Stimulated activated CD4-positive, alpha-beta T cell treated with anti-CD3 and anti-CD28 coated beads, Interleukin-1b, Interleukin-23, amount 100 ng/mL, for 24 hours (primary cell): ENCODE results near the gene CHML.

ENCODE experiments used
- DNase-seq, 4 experiments: peaks; one replicate each; pipeline ENCODE4 v3.0.0-alpha.2; 2020; ENCODE audit warnings: low read depth in 4 of 4, low spot score in 1 of 4

CHML gene

DNA sequence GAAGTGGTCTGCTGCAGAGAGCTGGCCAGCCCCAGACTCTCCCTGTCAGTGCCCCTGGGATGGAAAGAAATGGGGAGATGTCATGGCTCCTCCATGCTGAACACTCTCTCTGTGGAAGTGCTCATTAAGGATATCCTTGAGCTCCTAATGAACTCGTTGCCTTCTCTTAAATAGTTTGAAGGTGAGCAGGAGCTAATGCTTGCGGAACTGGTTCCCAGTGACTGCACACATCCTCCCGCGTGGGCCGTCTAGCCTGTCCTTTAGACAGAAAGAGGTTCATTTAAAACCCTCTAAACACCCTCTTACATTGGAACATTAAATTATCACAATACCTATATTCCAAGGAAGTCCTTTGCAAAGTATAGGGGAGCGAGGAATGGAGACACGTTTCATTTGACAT, 6.0 kb upstream of the CHML start:
- DNase-seq: no peak

DNA sequence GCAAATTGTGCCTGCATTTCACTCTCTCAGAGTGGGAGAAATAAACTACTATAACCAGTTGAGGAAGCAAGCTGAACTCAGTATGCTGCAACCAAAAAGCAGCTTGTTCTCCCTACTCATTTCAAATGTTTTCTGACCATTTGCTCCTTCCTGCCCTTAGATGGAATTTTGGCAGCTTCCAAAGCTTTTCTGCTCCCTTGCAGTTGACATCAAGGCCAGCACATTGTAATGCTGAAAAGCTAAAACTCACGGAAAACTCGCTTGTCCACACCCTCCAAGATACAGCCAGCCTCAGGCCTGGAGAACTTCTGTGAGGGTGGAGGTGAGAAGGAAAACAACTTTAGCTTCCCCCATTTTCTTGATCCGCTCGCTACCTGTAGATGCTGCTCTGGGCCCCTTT, 5.0 kb upstream of the CHML start:
- no peak for DNase-seq

DNA sequence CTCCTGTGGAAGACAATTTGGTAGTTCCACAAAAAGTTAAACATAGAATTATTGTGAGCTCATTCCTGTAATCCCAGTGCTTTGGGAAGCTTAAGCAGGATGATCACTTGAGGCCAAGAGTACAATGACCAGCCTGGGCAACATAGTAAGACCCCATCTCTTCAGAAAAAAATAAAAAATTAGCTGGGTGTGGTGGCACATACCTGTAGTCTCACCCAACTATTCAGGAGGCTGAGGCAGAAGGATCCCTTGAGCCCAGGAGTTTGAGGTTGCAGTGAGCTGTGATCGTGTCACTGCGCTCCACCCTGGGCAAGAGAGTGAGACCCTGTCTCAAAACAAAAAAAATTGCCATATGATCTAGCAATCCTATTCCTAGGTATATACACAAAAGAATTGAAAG, 4.1 kb upstream of the CHML start:
- no peak for DNase-seq

DNA sequence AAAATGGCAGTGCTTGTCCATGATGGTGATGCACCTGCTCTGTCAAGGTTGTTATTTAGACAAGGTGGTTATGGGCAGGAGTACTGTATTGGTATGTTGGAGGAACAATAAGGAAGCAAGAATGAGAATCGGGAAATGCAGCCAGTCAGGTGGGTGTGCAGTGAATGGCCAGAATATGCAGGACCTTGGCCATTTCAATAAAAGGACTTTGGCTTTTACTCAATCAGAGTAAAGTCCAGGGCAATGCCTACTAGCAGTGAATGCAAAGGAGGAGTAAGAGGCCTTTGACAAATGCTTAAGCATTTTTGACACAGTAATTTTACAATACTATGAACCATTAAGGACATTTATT, 2.4 kb upstream of the CHML start:
- DNase-seq: no peak

DNA sequence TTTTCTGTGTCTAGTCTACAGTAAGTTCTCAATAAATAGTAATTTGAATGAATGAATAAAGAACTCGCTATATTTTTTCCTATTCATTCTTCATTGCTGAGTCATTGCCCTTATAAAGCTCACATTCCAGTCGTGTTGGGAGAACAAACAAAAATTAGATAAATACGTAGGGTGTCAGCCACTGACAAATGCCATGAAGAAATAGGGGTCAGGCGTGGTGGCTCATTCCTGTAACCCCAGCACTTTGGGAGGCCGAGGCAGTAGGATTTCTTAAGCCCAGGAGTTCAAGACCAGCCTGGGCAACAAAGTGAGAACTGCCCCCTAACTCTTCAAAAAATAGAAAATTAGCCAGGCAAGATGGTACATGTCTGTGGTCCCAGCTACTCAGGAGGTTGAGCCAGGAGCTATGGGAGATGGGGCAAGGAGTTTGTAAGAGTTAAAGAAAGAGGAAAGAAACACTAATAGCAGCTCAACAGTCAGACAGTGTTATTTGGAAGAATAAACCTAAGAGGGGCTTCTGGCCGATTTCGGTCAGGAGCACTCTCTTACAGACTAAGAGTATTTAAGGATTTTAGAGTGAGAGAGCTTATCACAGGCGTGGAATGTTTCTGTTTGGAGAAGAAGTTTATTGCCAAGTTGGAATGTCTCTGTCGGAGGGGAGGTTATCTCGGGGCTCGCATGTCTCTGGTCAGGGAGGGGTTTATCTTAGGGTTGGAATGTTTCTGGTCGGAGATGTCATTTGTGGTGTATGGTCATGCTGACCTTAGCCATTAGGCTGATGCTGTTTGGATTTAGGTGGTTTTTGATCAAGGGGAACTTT, 1.8 kb upstream of the CHML start:
- no peak for DNase-seq

DNA sequence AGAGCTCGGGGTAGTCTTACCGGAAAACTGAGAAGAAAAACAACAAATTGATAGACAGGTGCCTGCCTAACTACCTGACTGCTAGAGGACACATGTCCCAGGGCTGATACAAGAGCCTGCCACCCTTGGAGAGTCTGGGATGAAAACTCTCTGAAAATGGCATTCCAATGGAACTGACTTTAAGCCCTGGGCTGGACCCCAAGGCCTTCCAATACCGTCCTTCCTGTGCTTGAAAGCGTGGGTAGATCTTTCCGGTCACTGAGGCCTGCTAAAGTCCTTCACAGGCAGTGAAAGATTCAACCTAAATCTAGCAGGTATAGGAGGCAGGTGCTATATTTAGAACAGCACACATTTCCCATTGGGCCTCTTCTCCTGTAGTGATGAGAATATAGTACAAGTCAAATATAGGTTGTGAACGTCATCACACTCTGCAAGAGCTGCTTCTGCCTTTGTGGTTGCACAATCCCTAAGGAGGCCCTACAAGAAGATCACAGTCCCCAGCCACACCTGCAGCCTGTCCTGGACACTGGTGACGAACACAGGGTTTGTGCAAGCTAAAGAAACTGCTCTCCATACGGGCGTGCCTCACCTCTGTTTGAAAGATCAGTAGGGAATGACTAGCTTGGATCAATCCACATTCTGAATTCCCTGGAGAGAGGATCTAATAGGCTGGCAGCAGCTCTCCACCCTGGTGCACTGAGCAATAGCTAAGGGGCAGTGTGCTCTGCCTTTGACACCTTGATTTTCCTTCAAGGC, 876 bp upstream of the CHML start:
- DNase-seq: no peak

DNA sequence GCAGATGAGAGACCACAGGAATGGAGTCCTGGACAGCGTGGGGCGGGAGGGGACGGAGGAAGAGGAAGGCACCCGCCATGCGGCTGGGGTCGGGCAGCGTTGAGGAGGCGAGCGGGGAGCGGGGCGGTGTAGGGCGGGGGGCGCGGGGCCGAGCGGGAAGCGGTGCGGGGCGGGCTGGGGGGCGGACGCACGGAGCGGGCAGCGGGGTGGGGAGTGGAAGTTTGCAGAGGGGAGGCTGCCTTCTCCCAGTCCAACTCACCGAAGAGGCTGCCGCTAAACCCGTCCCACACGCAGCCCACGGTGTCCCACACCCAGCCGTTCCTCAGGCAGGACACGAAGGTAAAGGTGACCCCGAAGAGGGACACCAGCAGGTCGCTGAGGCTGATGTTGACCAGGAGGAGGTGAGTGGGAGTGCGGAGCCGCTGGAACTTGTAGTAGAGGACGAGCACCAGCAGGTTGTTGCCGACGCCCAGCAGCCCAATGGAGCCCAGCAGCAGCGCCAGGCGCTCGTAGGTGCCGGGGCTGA, 483 bp downstream of the CHML start:
- peak in 3 of 4 experiments; percentile 3 to 24 (median 7) for DNase-seq

DNA sequence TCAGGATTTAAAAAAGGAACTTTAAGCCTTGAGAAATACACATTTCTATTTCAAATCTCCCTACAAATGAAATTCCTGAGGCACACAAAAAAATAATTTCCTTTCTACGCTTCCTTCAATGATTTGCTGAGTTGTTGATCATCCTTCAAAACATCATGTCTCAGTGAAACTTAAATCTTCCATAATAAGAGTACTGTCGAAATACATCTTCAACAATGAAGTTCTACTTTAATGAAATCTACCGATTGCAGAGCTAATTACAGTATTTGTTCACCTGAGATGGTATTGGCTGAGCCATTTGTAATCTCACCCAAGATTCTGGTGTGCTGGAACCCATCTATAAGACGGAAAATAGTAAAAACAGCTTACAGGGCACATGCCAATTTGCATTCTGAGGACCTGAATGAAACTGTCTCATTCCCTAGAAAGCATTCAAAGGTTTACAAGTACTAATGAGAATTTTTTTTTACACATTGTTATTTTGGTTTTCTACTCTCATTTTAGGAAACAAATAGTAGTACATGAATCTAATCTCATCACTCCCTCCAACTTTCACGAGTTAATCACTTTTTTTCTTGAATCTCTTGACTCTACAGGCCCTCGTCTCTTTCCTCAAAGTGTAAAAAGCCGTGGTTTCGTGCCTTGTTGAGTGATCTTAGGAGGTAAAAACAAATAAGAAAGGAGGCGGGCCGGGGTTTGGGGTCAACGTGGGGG, 1.1 kb downstream of the CHML start:
- no peak for DNase-seq

DNA sequence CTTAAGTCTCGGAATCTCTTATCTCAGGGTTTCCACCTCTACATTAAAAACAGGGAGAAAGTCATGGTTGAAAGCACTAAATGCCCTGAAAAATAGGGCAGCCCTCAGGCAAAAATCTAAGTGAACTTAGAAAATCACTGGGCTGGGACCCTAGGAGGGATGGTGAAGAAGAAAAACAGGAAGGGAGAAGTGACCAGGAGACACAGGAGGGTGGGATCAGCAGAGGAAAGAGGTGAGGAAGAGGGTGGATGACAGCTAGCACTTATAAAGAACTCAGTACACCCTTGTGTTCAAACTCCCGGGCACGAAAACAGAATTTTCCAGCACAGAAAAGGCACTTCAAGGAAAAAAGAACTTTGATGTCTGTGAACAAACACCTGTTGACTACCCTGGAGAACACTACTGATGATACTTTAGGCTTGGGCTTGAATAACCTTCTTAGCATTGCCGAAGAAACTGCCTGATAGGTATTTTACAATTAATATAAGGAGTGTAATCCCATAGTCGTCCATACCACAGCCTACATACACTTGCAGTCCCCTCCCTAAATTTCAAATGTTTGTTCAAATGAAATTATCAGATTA, 2.0 kb downstream of the CHML start:
- DNase-seq: no peak

DNA sequence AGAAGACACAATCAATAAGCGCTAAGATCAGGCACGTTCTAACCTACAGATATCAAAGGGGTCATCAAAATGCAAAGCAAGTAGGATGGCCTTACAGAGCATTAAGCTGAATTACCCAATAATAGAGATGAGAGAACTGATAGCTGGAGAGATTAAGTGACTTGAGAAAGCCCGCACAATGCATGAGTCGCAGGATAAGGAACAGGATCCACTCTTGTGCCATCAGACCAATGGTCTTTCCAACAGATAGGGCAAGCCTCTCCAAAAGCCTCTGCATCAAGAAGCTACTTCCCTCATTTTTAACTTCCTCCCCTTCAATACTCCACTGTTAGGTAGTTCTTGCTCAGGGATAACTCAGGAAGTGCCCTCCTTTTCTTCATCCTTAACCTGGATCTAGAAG, 2.6 kb downstream of the CHML start:
- no peak for DNase-seq

DNA sequence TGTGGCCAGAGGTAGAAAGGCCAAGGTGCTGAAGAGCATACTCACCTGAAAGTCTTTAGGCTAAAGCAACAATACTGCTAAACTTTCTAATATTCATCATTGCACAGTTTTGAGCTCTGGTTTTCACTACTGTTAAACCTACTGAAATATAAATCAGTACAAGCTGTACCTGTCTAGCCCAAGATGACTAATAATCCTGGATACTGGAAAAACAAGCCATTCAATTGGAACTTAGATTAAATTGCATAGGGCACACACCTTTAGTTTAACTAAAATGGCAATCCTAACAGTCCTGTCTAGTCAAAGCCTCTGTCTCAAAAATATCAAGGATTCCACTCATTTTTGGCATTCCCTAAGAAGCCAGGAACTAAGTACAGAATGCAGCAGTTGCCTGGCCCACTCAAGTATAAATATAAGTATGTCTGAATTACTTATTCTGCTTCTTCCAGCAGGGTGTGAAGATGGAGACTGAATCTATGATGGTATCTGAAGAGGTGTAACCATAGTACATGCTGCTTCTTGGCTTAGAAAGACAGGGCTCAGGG, 3.1 kb downstream of the CHML start:
- no peak for DNase-seq

DNA sequence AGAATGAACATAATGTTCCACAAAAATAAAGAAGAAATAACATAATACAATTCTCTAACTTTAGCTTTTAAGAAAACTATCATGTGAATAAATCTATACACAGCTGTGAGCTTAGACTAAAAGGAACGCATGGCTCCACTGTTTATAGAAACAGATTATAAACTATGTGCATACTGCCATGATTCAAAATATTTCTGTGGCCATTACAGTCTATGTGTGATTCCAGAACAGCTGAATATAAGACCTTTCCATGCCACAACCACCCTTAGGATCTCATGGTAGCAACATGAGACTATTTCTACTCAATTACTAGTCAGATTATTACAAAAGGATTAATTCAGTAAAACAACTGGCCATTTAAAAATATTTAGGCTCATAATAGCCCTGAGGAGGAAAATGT, 3.9 kb downstream of the CHML start:
- DNase-seq: no peak

DNA sequence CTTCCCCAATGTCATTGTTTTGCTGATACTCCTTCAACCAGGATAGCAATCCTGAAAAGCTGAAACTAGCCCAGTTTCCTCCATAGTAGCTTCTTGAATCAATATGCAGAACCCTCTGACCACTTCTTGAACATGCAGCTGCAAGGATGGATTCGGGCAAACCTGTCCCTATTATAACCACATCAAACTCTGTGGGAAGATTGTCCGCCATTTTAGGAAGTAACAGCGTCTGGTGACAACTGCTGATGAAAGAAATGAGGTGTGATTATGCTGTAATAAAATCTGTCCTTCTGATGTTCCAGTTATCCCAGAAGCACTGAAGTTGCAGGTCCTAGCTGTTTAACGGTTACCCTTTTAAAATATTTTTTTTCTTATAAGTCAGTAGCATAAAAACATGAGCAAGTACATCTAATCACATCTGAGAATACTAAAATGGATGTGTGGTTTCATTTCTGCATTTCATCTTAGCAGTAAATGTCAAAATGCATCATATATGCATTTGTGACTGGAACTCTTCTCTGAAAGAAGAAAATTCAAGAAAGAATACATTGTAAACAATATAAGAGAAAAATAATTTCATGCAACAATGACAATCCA, 4.5 kb downstream of the CHML start:
- DNase-seq: no peak

DNA sequence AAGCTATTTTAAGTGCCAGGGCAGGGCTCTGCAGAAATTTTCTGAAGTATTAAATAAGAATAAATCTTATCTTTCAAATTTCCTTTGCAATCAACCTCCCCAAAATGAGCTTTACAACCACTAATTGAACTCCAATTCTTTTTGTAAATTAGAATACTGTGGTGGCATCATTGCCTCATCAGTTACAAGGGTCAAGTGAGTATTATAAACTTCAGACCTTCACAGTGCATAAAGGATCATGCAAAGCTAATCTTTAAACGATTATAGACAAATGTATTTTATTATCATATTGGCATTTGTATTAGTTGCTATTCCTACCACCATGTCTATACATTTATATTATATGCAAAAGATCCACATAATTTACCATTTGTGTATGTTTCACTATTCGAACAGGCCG, 7.2 kb downstream of the CHML start:
- DNase-seq: no peak

DNA sequence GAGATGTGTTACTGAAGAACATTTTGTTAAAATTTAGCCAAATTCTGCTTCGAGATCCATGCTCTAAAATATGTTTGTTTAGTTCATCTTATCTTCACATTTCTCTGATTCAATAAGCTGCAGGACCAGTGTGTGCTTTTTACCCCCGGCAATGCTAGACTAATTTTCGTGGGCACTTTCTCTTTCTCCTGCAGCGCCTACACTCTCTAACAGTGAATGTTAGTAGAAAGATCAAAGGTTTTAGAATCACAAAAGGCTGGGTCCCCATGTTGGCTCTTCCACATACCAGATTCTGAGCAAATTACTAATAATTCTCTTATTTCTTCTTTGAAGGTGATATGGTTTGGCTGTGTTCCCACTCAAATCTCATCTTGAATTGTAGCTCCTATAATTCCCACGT, 8.5 kb downstream of the CHML start:
- DNase-seq: no peak

DNA sequence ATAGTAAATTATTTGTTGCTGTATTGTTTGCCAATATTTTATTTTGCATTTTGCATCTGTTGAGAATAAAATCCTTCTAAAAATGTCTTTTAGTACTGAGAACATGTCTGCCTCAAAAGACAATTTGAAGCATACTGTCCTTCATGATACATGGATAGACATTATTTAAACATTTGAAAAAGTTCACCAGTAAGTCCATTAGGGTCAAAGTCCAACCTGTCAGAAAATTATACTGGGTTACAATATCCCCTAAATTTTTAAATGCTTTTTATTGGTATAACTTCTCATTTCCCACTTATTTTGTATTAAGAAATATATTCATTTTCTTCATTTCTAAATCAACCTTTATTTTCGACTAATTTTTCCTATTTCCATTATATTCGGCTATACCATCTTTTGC, 9.3 kb downstream of the CHML start:
- no peak for DNase-seq

DNA sequence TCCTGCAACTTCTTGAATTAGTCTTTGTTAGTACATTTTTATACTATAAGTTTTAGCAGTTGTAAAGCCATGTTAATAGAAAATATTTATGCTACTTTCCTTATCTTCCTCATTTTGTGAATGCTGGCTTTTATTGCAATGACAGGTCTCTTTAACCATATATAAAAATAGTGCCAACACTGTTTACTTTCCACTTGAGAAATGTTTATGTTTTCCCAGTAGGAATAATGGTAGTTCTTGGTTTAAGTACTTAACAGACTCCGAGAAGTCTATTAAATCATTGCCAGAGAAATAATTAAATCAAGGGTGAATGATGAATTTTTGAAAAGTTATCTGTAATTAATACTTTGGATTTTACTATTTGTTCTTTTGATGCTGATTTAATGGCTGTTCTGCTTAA, 9.7 kb downstream of the CHML start:
- no peak for DNase-seq

DNA sequence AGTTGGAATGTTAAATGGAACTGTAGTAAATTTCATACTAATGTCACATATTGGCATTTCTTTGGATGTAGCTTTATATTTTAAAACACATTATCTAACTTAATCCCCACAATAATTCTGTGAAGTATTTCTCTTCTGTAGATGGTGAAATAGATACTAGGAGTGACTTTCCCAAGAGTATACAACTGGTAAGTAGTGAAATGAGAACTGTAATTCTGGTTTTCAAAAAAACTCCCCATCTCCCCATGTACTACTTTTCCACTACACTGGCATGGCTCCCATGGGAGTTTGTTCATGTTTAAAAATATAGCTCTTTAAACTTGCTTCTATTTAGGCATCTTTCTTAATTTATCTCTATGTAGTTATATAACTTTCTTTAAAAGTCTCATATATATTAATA, 10.2 kb downstream of the CHML start:
- no peak for DNase-seq

DNA sequence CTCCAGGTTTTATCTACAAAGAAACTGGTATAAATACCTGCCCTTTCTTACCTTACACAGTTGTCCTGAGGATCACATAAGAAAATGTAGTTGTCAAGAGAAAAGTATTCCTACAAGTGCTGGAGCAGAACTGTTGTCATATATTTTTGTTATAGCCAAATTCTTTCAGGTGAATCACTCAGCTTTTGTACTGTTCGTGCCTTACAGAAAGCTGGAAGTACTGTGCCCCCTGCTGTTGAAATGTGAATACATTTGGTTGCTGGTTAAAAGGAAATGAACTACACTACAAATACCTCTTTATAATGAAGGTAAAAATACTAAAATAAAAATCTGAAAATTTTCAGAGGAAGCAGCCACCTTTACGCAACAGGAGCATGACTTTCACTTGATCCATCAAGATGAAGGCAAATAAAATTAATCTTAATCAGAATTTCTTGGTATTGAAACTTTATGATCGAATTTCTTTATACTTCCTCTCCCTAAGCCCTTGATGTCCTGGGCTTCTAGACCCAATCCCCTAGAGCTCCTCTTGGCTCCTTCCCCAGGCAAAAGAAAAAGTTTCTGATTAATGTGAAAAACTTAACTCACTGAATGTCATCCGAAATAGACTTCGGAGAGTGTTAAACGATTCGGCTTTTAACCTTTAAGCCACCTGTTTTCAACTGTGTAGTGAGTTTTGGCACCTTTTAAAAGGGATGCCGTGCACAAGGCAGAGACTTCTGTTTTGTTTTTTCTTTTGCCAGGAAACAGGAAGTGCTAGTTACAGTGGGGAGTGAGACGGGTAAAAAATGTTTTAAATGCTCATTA, 12.5 kb downstream of the CHML start:
- peak in 1 of 4 experiments; percentile 7 for DNase-seq

DNA sequence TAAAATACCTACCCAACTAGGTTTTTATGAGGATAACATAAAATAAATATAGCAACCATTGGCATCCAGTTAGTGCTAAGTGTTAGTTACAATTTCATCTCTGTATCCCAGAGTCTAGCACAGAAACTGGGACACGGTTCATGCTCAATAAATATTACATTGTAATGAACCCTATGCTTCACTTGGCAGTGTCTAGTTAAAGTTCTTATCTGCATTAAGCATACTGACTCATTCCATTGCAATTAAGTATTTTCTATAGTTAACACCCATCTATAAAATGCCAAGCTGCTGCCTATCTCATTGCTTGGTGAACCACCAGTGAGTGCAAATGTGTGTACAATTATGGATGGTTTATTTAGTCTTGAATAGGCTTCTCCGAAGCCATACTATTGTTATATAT, 15.2 kb downstream of the CHML start:
- DNase-seq: no peak
